GM13976 (cell line): ENCODE results near the gene TMUB2.

Experiments
- DNase-seq: peaks from one replicate; pipeline ENCODE4 v3.0.0; 2012; ENCODE audit warnings: low spot score
- in situ Hi-C: fragments of 300-500 bp; cut with MboI; formaldehyde crosslinking; loops from one replicate; pipeline ENCODE4 v1.12.0; 2022; ENCODE audit warnings: low sequenced_read_pairs, mixed read lengths, inconsistent platforms; ENCODE audit not compliant: unreplicated experiment
- TF ChIP-seq, protein P1 (sequence below): IDR thresholded peaks from 2 replicates; pipeline ENCODE4 v1.5.1; 2012; ENCODE audit warnings: borderline replicate concordance, mild to moderate bottlenecking; ENCODE audit not compliant: insufficient read depth; ENCODE audit errors: extremely low read depth, missing control alignments, control extremely low read depth

Gene TMUB2

GRCh38 chr17:44222112-44222869, 35.5 kb downstream of the TMUB2 start:
- peak; percentile 80 for DNase-seq
- in situ Hi-C loops: loop anchor here (25.0 kb wide), 1 partner anchor 290 kb away; the partner anchor contains the start of gene GPATCH8
- TF ChIP-seq, protein P1, sequence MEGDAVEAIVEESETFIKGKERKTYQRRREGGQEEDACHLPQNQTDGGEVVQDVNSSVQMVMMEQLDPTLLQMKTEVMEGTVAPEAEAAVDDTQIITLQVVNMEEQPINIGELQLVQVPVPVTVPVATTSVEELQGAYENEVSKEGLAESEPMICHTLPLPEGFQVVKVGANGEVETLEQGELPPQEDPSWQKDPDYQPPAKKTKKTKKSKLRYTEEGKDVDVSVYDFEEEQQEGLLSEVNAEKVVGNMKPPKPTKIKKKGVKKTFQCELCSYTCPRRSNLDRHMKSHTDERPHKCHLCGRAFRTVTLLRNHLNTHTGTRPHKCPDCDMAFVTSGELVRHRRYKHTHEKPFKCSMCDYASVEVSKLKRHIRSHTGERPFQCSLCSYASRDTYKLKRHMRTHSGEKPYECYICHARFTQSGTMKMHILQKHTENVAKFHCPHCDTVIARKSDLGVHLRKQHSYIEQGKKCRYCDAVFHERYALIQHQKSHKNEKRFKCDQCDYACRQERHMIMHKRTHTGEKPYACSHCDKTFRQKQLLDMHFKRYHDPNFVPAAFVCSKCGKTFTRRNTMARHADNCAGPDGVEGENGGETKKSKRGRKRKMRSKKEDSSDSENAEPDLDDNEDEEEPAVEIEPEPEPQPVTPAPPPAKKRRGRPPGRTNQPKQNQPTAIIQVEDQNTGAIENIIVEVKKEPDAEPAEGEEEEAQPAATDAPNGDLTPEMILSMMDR: peak; percentile 19

DNA sequence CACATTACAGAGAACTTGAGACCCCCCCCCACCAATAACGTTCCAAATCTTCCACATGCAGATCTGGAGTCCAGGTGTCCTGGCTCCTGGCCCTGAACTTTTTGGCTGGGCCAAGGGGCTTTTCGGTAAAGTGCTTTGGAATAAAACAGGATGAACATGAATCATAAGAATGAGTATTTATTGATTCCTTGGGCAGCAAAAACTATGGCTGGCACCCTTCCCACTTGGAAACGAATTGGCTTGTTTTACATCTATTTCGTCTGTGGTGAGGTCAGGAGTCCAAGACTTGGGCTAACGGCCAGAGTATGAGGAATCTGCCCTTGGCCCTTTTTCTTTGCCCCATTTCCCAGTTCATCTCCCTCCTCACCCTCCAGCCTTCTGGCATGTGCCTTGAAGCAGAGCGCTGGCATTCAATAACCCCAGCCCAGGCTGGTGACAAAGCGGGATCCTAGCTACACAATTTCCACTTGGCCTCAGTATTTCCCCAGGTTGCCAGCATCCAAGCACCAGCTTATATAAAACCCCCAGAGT, 36.8 kb downstream of the TMUB2 start:
- TF ChIP-seq, protein P1: no peak
- in situ Hi-C loops: loop anchor here (25.0 kb wide), 1 partner anchor 289 kb away; the partner anchor contains the start of gene GPATCH8
- DNase-seq: no peak

- in situ Hi-C loops: no loop called here
- TF ChIP-seq, protein P1: no peak
- DNase-seq: no peak
Measured at GRCh38 chr17:44229090-44229489, 42.3 kb downstream of the TMUB2 start.

- TF ChIP-seq, protein P1: no peak
- in situ Hi-C loops: no loop called here
- no peak for DNase-seq
Measured at GRCh38 chr17:44230140-44230539, 43.4 kb downstream of the TMUB2 start.

- TF ChIP-seq, protein P1: no peak
- in situ Hi-C loops: no loop called here
- no peak for DNase-seq
Measured at GRCh38 chr17:44232061-44232460, 45.3 kb downstream of the TMUB2 start.

- TF ChIP-seq, protein P1: no peak
- no peak for DNase-seq
- in situ Hi-C loops: no loop called here
Measured at GRCh38 chr17:44233582-44233981, 46.8 kb downstream of the TMUB2 start.
